ENCODE measurements around the gene SURF4. TPM values are rescaled to one million over a fixed set of nuclear protein-coding genes. Genes with fewer than 3 reads are reported as not detected.
A peak's percentile ranks its signal among the peaks of the same experiment; 100 is the strongest.

SURF4 gene
- total and polyA plus RNA-seq, 2 of the 13 experiments (the other 11 are each of a cell fraction or from before 2014, with no cell fraction given): 220 to 265 TPM

DNA sequence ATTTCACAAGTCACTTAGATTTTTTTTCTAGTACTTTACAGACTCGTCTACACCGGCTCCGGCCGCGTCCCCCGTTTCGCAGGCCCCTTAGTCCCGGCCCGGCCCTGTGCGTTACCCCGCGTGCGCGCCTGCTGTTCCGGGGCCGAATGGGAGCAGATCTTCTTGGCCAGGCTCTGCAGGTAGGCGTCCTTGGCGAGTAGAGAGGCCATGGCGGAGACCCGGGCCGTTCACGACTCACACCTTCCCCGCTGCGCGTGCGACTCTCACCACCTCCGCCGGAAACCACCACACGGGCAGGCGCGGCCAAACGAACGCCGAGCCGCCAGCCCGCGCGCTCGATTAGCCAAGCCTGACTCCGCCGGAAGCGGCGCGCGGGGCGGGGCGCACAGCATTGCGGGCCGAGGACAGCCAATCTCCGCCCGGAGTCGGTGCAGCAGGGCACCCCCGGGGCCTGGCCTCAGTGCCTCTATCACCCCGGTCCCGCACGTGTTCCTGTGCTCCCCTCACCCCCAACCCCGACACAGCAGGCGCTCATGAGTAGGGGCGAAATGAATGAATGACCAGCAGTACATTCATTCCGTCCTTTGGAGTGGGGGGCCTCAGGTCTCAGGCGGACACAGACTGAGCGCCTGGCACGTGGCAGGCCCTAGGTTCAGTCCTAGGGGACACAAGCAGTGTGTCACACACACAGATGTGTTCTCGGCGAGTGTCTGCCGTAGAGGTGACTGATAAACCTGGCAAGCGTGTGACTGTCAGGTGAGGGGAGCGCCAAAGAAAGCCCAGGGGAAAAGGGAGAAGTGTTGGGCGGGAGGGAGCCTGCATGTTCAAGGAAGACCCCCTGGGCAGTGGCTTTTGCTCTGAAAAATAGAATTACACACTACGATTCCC lies 39.7 kb downstream of the SURF4 start, which contains the start of gene SURF6 (continued):
- TF ChIP-seq ZNF576 (CRISPR knock-in tag; IDR thresholded peaks at IDR 0.05) (0 out of 2 replicates have a peak, but pooled peaks have one; percentile 31), JDP2 (CRISPR knock-in tag; IDR thresholded peaks at IDR 0.05; ENCODE audit: borderline replicate concordance) (peak; percentile 25; the same call in 1 of the 2 replicates), NR1H2 (CRISPR knock-in tag; IDR thresholded peaks at IDR 0.05; ENCODE audit: borderline replicate concordance, low read depth) (peak; percentile 37; the same call in 1 of the 2 replicates), ZNF660 (CRISPR knock-in tag; IDR thresholded peaks at IDR 0.05; ENCODE audit: borderline replicate concordance, low read depth) (no peak), KMT2A (CRISPR knock-in tag; IDR thresholded peaks at IDR 0.05) (peak; percentile 95), RXRB (CRISPR knock-in tag; IDR thresholded peaks at IDR 0.05; ENCODE audit: borderline replicate concordance) (peak; percentile 86), ZNF782 (CRISPR knock-in tag; IDR thresholded peaks at IDR 0.05; ENCODE audit: borderline replicate concordance) (0 out of 2 replicates have a peak, but pooled peaks have one; percentile 42), ZNF570 (CRISPR knock-in tag; IDR thresholded peaks at IDR 0.05; ENCODE audit: borderline replicate concordance) (no peak), TAF1 (CRISPR knock-in tag; IDR thresholded peaks at IDR 0.05) (peak; percentile 86), ZC3H13 (CRISPR knock-in tag; IDR thresholded peaks at IDR 0.05) (peak; percentile 95), NFRKB (IDR thresholded peaks at IDR 0.05) (no peak), ZNF780A (CRISPR knock-in tag; IDR thresholded peaks at IDR 0.05) (0 out of 2 replicates have a peak, but pooled peaks have one; percentile 10), NRL (CRISPR knock-in tag; IDR thresholded peaks at IDR 0.05; ENCODE audit: borderline replicate concordance) (0 out of 2 replicates have a peak, but pooled peaks have one; percentile 51), EEA1 (CRISPR knock-in tag; IDR thresholded peaks at IDR 0.05; ENCODE audit: borderline replicate concordance) (peak; percentile 98), MAX (IDR thresholded peaks at IDR 0.05) (peak; percentile 97), MTF1 (CRISPR knock-in tag; IDR thresholded peaks at IDR 0.05) (peak; percentile 20; the same call in 1 of the 2 replicates), ZNF329 (CRISPR knock-in tag; IDR thresholded peaks at IDR 0.05; ENCODE audit: low read depth) (peak; percentile 51; the same call in 1 of the 2 replicates), ZNF337 (CRISPR knock-in tag; IDR thresholded peaks at IDR 0.05; ENCODE audit: borderline replicate concordance, low read depth) (peak; percentile 79; the same call in 1 of the 2 replicates), GMEB1 (CRISPR knock-in tag; IDR thresholded peaks at IDR 0.05; ENCODE audit: borderline replicate concordance) (peak; percentile 96), GTF3A (CRISPR knock-in tag; conservative IDR thresholded peaks at IDR 0.05) (peak; percentile 88; the same call in 1 of the 2 replicates), NCOA2 (CRISPR knock-in tag; IDR thresholded peaks at IDR 0.05) (peak; percentile 59; the same call in 1 of the 2 replicates), TFAP4 (IDR thresholded peaks at IDR 0.05; ENCODE audit: borderline replicate concordance, low read depth) (peak; percentile 68; the same call in 1 of the 2 replicates), UBTF (CRISPR knock-in tag; IDR thresholded peaks at IDR 0.05) (peak; percentile 68)
